BLaER1 treated with 17β-estradiol and CSF1 and Interleukin-3, amounts not matched to agents 10 nM and 100 nM (cell line): ENCODE measurements around the gene SLC16A8.

Experiments used
- H3K27ac ChIP-seq, 11 experiments: shearing (Covaris generic); formaldehyde crosslinking; 2 replicates each; pipeline ENCODE4 v1.8.1; 2022
- H3K27me3 ChIP-seq, 11 experiments: shearing (Covaris generic); formaldehyde crosslinking; 2 replicates each; pipeline ENCODE4 v1.8.1; 2022
- H3K36me3 ChIP-seq, 11 experiments: shearing (Covaris generic); formaldehyde crosslinking; 2 replicates each; pipeline ENCODE4 v1.8.1; 2022
- H3K4me1 ChIP-seq, 10 experiments: shearing (Covaris generic); formaldehyde crosslinking; 2 replicates each; pipeline ENCODE4 v1.8.1; 2022
- H3K4me2 ChIP-seq, 11 experiments: shearing (Covaris generic); formaldehyde crosslinking; 2 replicates each; pipeline ENCODE4 v1.8.1; 2022
- H3K4me3 ChIP-seq, 10 experiments: shearing (Covaris generic); formaldehyde crosslinking; 2 replicates each; pipeline ENCODE4 v1.8.1; 2022
- H3K9ac ChIP-seq, 11 experiments: shearing (Covaris generic); formaldehyde crosslinking; 2 replicates each; pipeline ENCODE4 v1.8.1; 2022
- H3K9me3 ChIP-seq, 11 experiments: shearing (Covaris generic); formaldehyde crosslinking; replicated peaks in 1 of 11; 2 replicates each; pipeline ENCODE4 v1.8.1; 2022
- H4K20me1 ChIP-seq, 11 experiments: shearing (Covaris generic); formaldehyde crosslinking; 2 replicates each; pipeline ENCODE4 v1.8.1; 2022
- Cebpa-rat ChIP-seq, 11 experiments: shearing (Covaris generic); IDR thresholded peaks; 2 replicates each; pipeline ENCODE4 v1.8.1; 2022

SLC16A8 gene

DNA sequence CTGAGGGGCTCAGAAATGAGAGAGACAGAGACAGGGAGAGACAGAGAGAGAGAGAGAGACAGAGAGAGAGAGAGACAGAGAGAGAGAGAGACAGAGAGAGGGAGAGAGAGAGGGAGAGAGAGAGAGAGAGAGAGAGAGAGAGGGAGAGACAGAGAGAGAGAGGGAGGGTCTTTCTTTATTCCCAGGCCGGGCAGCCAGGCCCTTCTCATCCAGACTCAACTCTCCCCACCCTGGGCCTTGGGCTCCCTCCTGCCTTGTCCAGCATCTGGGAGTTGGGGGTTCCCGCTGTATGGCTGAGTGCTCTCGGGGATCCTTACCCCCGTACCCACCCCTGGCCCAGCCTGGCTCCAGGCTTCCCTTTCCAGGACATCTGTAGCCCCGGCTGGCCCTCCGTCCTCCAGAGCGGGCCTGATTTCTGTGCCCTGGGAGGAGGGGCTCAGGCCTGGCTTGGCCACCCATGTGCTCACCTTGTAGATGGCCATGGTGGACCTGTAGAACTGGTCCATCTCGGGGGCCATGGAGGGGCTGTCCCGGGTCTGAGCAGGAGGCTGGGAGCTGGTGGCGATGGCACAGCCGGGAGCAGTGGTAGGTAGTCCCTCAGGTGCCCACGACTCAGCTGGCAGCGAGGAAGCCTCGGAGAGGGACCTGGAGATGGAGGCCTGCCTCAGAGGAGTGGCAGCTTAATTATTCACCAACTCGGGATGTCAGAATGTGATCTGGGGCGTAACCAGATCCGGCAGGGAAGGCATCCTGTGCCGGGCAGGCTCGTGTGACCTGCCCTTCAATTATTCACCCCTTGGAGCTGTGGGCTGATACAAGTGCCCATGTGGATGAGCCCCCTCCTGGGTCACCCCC is 26.3 kb upstream of the SLC16A8 start, which contains the start of gene BAIAP2L2:
TSS of gene BAIAP2L2 (minus strand) at position 677 of the 855 bp plus-strand sequence. CDS start at position 518, 159 bp downstream.
- Histone ChIP-seq H3K9me3 (no peaks in the 10 kb centered on the region), H3K4me2 (no peak within 1 kb of the TSS), H3K4me1 (peaks cover 4 to 36% (median 32%) of the 10 kb centered on the region in 10 experiments; a peak in 18 of 20 replicates), H3K4me3 (no peak within 1 kb of the TSS), H4K20me1 (no peaks in the 10 kb centered on the region; a peak in 2 of 22 replicates), H3K36me3 (peaks cover 0 to 21% (median 0%) of the 10 kb centered on the region in 11 experiments; a peak in 5 of 22 replicates), H3K27me3 (no peaks in the 10 kb centered on the region), H3K27ac (no peak within 1 kb of the TSS), H3K9ac (no peak within 1 kb of the TSS; a peak in 1 of 22 replicates)
- TF ChIP-seq Cebpa-rat (IDR thresholded peaks at IDR 0.05) = no peak

DNA sequence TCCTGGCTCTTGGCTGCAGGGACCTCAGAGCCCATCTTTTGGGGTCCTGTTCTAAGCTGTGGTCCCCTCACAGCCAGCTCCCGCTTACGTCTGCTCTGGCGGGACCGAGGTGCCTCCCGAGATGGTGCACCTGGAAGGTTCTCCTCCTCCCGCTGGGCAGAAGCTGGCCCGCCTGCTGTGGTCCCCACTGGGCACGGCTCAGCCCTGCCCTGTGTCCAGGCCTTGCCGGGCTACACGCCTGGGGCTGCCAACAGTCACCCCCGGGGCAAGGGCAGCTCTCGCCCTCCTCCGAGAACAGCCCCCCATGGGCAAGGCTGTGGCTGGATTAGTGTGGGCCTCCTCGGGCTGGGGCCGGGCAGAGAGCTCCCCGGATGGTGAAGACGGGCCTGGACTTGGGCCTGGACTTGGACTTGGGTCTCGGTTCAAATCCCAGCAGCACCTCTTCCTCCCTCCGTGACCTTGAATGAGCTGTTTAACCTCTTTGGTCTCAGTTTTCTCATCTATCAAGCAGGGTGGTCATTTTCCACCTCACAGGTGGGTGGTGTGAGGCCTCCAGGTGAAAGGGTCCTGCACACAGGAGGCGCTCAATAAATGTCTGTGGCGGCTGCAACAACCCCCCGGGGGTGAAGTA is 25.5 kb upstream of the SLC16A8 start:
- peaks cover 0 to 17% (median 0%) of the 10 kb centered on the region in 11 experiments; a peak in 4 of 22 replicates for H3K36me3 ChIP-seq
- no peaks in the 10 kb centered on the region for H3K9me3 ChIP-seq
- H4K20me1 ChIP-seq = no peaks in the 10 kb centered on the region; a peak in 1 of 22 replicates
- H3K27ac ChIP-seq = no peak overlapping the region
- H3K4me1 ChIP-seq = peaks cover 0 to 36% (median 31%) of the 10 kb centered on the region in 10 experiments; a peak in 16 of 20 replicates
- H3K27me3 ChIP-seq = no peaks in the 10 kb centered on the region
- no peak overlapping the region for H3K4me2 ChIP-seq
- no peak overlapping the region for H3K9ac ChIP-seq
- no peak overlapping the region for H3K4me3 ChIP-seq
- no peak for TF ChIP-seq Cebpa-rat (IDR thresholded peaks at IDR 0.05)

DNA sequence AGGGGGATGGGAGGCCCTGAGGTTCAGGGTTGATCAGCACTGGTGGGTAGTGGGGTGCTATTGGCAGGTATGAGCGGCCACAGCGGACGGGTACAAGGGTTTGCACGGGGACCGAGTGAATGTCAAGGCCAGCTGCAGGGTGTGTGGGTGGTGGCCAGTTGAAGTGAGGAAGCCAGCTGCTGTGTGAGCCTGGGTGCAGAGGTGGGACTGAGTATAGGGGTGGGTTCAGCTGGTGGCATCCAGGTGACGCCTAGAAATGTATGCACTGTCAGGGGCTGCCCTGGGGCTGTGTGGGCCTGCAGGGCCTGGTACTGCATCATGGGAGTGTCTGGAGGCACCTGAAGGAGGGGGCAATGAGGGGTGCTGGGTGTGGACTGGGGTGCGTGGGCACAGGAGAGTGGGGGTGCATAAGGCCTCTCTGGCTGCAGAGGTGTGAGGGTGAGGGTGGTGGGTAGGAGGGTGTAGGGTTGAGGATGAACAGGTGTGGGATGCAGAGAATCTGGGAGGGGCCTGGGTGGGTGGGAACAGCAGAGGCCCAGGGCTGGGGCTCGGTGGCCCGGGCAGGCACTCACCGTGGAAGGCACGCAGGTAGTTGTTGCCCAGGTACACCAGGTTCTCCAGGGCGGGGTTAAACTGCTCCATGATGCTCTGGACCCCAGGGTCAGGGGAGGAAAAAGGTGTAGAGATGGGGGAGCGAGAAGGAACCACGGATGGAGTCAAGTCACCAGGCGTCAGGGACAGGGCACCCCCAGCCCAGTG is 24.8 kb upstream of the SLC16A8 start:
- peaks cover 0 to 35% (median 25%) of the 10 kb centered on the region in 10 experiments; a peak in 14 of 20 replicates for H3K4me1 ChIP-seq

DNA sequence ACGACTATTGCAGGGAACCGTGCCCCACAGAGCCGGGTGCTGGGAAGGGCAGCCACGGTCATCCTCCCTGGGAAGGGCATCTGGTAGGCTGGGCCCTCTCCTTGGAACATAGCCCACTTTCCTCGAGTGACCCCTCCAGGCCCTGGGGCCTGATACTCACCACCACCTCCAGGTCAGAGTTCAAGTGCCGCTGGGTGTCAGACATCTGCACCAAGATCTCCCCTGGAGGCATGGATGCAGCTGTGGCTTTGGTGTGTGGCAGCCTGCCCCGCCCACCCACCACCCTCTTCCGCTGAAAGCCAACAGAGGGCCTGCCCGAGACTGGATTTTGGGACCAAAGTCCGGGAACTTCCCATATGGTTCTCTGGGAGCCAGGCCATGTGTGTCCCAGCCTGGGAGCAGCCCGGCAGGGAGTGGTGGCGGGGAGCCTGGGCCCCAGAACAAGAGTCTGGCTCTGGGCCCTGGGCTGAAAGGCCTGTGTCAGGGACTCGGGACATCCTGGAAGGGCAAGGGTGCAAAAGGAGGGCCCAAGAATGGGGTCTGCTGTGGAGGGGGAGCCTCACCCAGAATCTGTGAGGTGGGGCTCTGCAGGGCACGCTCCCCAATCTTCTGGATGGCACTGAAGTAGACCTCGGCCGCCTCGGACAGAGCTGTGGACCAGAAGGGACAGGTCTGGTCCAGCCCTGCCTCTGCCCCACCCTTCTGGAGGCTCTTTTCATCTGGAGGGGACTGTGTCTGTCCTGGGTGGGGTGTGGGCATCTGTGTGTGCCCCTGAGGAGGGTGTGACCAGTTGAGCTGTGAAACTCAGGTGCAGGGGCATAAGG is 23.9 kb upstream of the SLC16A8 start:
- Histone ChIP-seq H3K4me3 (no peak overlapping the region), H3K4me1 (peaks cover 0 to 31% (median 21%) of the 10 kb centered on the region in 10 experiments; a peak in 14 of 20 replicates), H3K9me3 (no peaks in the 10 kb centered on the region), H4K20me1 (no peaks in the 10 kb centered on the region; a peak in 2 of 22 replicates), H3K36me3 (peaks cover 0 to 13% (median 0%) of the 10 kb centered on the region in 11 experiments; a peak in 3 of 22 replicates), H3K27ac (no peak overlapping the region), H3K4me2 (peak overlapping the region in 6 of 11 experiments; percentile 10 to 49 (median 37); a peak in 8 of 22 replicates), H3K9ac (no peak overlapping the region), H3K27me3 (no peaks in the 10 kb centered on the region)
- no peak for TF ChIP-seq Cebpa-rat (IDR thresholded peaks at IDR 0.05)

More for the DNA sequence above, 24.8 kb upstream of the SLC16A8 start:
- Histone ChIP-seq H3K4me3 (no peak overlapping the region), H4K20me1 (no peaks in the 10 kb centered on the region; a peak in 1 of 22 replicates), H3K27me3 (no peaks in the 10 kb centered on the region), H3K36me3 (peaks cover 0 to 17% (median 0%) of the 10 kb centered on the region in 11 experiments; a peak in 4 of 22 replicates), H3K27ac (no peak overlapping the region), H3K9me3 (no peaks in the 10 kb centered on the region), H3K9ac (no peak overlapping the region), H3K4me2 (peak overlapping the region in 3 of 11 experiments; percentile 41 to 49 (median 46); a peak in 3 of 22 replicates)
- no peak for TF ChIP-seq Cebpa-rat (IDR thresholded peaks at IDR 0.05)

DNA sequence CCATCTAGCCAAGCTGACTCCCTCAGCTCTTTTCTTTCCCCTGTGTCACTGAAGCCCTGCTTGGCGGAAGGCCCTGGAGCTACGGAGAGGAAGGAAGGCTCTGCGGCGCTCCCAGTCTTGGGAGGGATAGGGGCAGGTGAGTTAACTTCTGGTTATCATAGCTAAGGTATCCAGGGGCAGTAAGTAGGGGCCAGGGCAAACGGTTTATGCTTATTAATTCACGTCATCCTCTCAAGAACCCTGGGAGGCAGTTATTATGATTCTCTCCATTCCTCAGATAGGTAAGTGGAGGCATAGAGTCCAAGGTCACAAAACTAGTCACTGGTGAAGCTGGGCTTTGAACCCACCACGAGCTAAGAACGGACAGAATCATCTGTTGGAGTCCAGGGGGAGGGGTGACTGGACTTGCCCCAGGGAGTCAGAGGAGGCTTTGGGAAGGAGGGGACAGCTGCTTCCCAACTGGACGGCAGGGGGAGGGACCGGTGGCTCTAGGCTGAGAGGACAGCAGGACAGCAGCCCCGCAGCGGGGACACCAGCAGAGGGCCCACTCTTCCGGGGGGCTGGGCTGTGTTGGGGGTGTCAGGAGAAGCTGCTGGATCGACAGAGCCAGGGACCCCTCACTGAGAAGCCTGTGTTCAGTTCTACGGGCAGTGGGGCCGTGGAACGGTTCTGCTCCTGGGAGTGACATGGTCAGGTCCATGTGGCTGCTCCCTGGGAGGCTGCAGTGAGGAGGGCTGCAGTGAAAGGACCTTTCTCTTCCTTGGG is 23.0 kb upstream of the SLC16A8 start:
- Histone ChIP-seq H4K20me1 (no peaks in the 10 kb centered on the region; a peak in 2 of 22 replicates), H3K27me3 (no peaks in the 10 kb centered on the region), H3K4me2 (0 out of 22 replicates have a peak overlapping the region, but pooled peaks of 1 of the 11 experiments have one; percentile 46), H3K4me1 (peaks cover 0 to 31% (median 21%) of the 10 kb centered on the region in 10 experiments; a peak in 14 of 20 replicates), H3K27ac (no peak overlapping the region), H3K4me3 (no peak overlapping the region), H3K36me3 (peaks cover 0 to 13% (median 0%) of the 10 kb centered on the region in 11 experiments; a peak in 3 of 22 replicates), H3K9me3 (no peaks in the 10 kb centered on the region), H3K9ac (no peak overlapping the region)
- no peak for TF ChIP-seq Cebpa-rat (IDR thresholded peaks at IDR 0.05)

DNA sequence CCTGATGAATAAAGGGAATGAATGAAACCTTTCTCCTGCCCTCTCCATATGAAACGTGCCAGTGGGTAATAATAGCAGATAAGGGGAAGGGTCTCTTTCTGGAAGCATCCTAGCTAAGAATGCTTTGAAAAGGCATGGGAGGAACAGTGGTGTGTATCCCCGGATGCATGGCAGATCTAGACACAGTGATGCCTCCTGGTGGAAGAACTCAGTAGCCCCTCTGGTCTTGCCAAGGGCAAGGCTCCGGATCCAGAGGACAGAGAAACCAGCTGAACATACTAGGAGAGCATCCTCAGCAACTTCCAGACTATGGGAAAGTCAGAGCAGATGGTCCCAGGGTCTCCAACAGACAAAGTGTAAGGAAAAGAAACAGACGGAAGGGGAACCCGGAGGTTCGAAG is 20.1 kb upstream of the SLC16A8 start:
- Histone ChIP-seq H3K4me2 (peak overlapping the region in 1 of 11 experiments; percentile 49; a peak in 2 of 22 replicates), H3K4me1 (peaks cover 0 to 31% (median 21%) of the 10 kb centered on the region in 10 experiments; a peak in 14 of 20 replicates)

DNA sequence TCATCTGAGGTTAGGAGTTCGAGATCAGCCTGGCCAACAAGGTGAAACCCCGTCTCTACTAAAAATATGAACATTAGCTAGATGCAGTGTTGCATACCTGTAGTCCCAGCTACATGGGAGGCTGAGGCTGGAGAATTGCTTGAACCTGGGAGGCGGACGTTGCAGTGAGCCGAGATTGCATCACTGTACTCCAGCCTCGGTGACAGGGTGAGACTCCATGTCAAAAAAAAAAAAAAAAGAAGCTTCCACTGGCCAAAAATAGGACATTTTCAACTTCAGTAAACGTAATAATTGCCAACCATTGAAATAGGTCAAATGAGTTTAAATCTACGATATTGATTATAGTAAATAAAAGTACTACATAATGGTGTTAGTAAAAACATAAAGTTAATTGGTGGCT is 19.7 kb upstream of the SLC16A8 start:
- Histone ChIP-seq H3K9ac (peak overlapping the region in 1 of 11 experiments; percentile 24; a peak in 1 of 22 replicates), H3K4me3 (no peak overlapping the region), H3K9me3 (no peaks in the 10 kb centered on the region), H3K27me3 (no peaks in the 10 kb centered on the region), H3K4me2 (no peak overlapping the region), H3K36me3 (no peaks in the 10 kb centered on the region), H3K4me1 (peaks cover 0 to 31% (median 21%) of the 10 kb centered on the region in 10 experiments; a peak in 14 of 20 replicates), H3K27ac (no peak overlapping the region), H4K20me1 (no peaks in the 10 kb centered on the region; a peak in 2 of 22 replicates)
- no peak for TF ChIP-seq Cebpa-rat (IDR thresholded peaks at IDR 0.05)

More for the DNA sequence above, 20.1 kb upstream of the SLC16A8 start:
- Histone ChIP-seq H3K9ac (no peak overlapping the region), H3K9me3 (no peaks in the 10 kb centered on the region), H3K27me3 (no peaks in the 10 kb centered on the region), H3K27ac (no peak overlapping the region), H3K4me3 (no peak overlapping the region), H4K20me1 (no peaks in the 10 kb centered on the region; a peak in 2 of 22 replicates), H3K36me3 (no peaks in the 10 kb centered on the region)
- no peak for TF ChIP-seq Cebpa-rat (IDR thresholded peaks at IDR 0.05)
